Dendritic cell treated with granulocyte-macrophage colony-stimulating factor and Interleukin-4, amounts not matched to agents 40 ng/mL and 50 ng/mL, for 4 days (primary cell): Measurements from ENCODE around the gene DNAJB13.

ENCODE experiments used
- H3K27ac Mint-ChIP-seq: one replicate; pipeline ENCODE4 v1.8.0; 2022; ENCODE audit warnings: mild to moderate bottlenecking, mixed read lengths
- H3K27me3 Mint-ChIP-seq: one replicate; pipeline ENCODE4 v1.8.0; 2022; ENCODE audit warnings: mild to moderate bottlenecking, mixed read lengths
- H3K36me3 Mint-ChIP-seq: one replicate; pipeline ENCODE4 v1.8.0; 2022; ENCODE audit warnings: low read depth, mixed read lengths
- H3K4me1 Mint-ChIP-seq: one replicate; pipeline ENCODE4 v1.8.0; 2022; ENCODE audit warnings: low read depth, mixed read lengths
- H3K4me3 Mint-ChIP-seq: one replicate; pipeline ENCODE4 v1.8.0; 2022; ENCODE audit warnings: mild to moderate bottlenecking, moderate library complexity, mixed read lengths
- H3K9me3 Mint-ChIP-seq: one replicate; pipeline ENCODE4 v1.8.0; 2022; ENCODE audit warnings: mixed read lengths
- intact Hi-C: fragments of 100-400 bp; cut with micrococcal nuclease; formaldehyde crosslinking; loops from one replicate; pipeline ENCODE4 v1.15.0; 2022

The DNAJB13 gene

GRCh38 chr11:73962101-73962705 lies 11.4 kb downstream of the DNAJB13 start:
- Mint-ChIP-seq H3K4me3 (no peak overlapping the region), H3K27me3 (peaks cover 26% of the 10 kb centered on the region), H3K9me3 (no peaks in the 10 kb centered on the region), H3K36me3 (no peaks in the 10 kb centered on the region), H3K4me1 (peaks cover 10% of the 10 kb centered on the region), H3K27ac (no peak overlapping the region)
- intact Hi-C loops: loop anchor here (5.0 to 10.0 kb wide), 2 partner anchors 130 to 483 kb away; no protein-coding TSS in a partner anchor

- intact Hi-C loops: loop anchor here (5.0 to 10.0 kb wide), 2 partner anchors 128 to 481 kb away; no protein-coding TSS in a partner anchor
- no peak overlapping the region for H3K4me3 Mint-ChIP-seq
- H3K27me3 Mint-ChIP-seq: peaks cover 18% of the 10 kb centered on the region
- H3K9me3 Mint-ChIP-seq: no peaks in the 10 kb centered on the region
- H3K36me3 Mint-ChIP-seq: no peaks in the 10 kb centered on the region
- peak overlapping the region; percentile 60 for H3K27ac Mint-ChIP-seq
- H3K4me1 Mint-ChIP-seq: peaks cover 10% of the 10 kb centered on the region
Observed at GRCh38 chr11:73963861-73964260, 13.0 kb downstream of the DNAJB13 start.

- intact Hi-C loops: loop anchor here (10.0 kb wide), 1 partner anchor 480 kb away; no protein-coding TSS in a partner anchor
- H3K27ac Mint-ChIP-seq: no peak overlapping the region
- H3K4me1 Mint-ChIP-seq: peaks cover 21% of the 10 kb centered on the region
- H3K36me3 Mint-ChIP-seq: no peaks in the 10 kb centered on the region
- no peaks in the 10 kb centered on the region for H3K9me3 Mint-ChIP-seq
- no peak overlapping the region for H3K4me3 Mint-ChIP-seq
- H3K27me3 Mint-ChIP-seq: peaks cover 18% of the 10 kb centered on the region
Observed at GRCh38 chr11:73965076-73965763, 14.4 kb downstream of the DNAJB13 start.

GRCh38 chr11:73965764-73966121 lies 14.9 kb downstream of the DNAJB13 start:
- no peak overlapping the region for H3K27ac Mint-ChIP-seq
- H3K4me3 Mint-ChIP-seq: no peak overlapping the region
- H3K27me3 Mint-ChIP-seq: peaks cover 18% of the 10 kb centered on the region
- H3K9me3 Mint-ChIP-seq: no peaks in the 10 kb centered on the region
- intact Hi-C loops: loop anchor here (10.0 kb wide), 1 partner anchor 479 kb away; no protein-coding TSS in a partner anchor
- H3K4me1 Mint-ChIP-seq: peaks cover 25% of the 10 kb centered on the region
- no peaks in the 10 kb centered on the region for H3K36me3 Mint-ChIP-seq

GRCh38 chr11:73968356-73968966 lies 17.6 kb downstream of the DNAJB13 start:
- Mint-ChIP-seq H3K4me3 (no peak overlapping the region), H3K9me3 (no peaks in the 10 kb centered on the region), H3K36me3 (peaks cover 8% of the 10 kb centered on the region), H3K27me3 (peaks cover 18% of the 10 kb centered on the region), H3K4me1 (peaks cover 40% of the 10 kb centered on the region), H3K27ac (no peak overlapping the region)
- intact Hi-C loops: loop anchor here (10.0 kb wide), 1 partner anchor 476 kb away; no protein-coding TSS in a partner anchor

- no peak overlapping the region for H3K4me3 Mint-ChIP-seq
- intact Hi-C loops: loop anchor here (10.0 kb wide), 1 partner anchor 476 kb away; no protein-coding TSS in a partner anchor
- peaks cover 14% of the 10 kb centered on the region for H3K27me3 Mint-ChIP-seq
- H3K9me3 Mint-ChIP-seq: no peaks in the 10 kb centered on the region
- H3K27ac Mint-ChIP-seq: peak overlapping the region; percentile 46
- H3K4me1 Mint-ChIP-seq: peaks cover 43% of the 10 kb centered on the region
- peaks cover 14% of the 10 kb centered on the region for H3K36me3 Mint-ChIP-seq
Observed at GRCh38 chr11:73969091-73969490, 18.3 kb downstream of the DNAJB13 start.

GRCh38 chr11:73969991-73970800 lies 19.4 kb downstream of the DNAJB13 start:
- peaks cover 47% of the 10 kb centered on the region for H3K4me1 Mint-ChIP-seq
- no peaks in the 10 kb centered on the region for H3K9me3 Mint-ChIP-seq
- intact Hi-C loops: loop anchor here (10.0 kb wide), 1 partner anchor 475 kb away; no protein-coding TSS in a partner anchor
- H3K4me3 Mint-ChIP-seq: no peak overlapping the region
- peak overlapping the region; percentile 46 for H3K27ac Mint-ChIP-seq
- H3K36me3 Mint-ChIP-seq: peaks cover 25% of the 10 kb centered on the region
- peaks cover 10% of the 10 kb centered on the region for H3K27me3 Mint-ChIP-seq

- Mint-ChIP-seq H3K27ac (peak overlapping the region; percentile 41), H3K4me1 (peaks cover 58% of the 10 kb centered on the region), H3K9me3 (no peaks in the 10 kb centered on the region), H3K27me3 (peaks cover 5% of the 10 kb centered on the region), H3K4me3 (no peak overlapping the region), H3K36me3 (peaks cover 36% of the 10 kb centered on the region)
- intact Hi-C loops: no loop called here
Observed at GRCh38 chr11:73971175-73971719, 20.4 kb downstream of the DNAJB13 start.

GRCh38 chr11:73972187-73972586 lies 21.4 kb downstream of the DNAJB13 start:
- H3K4me3 Mint-ChIP-seq: no peak overlapping the region
- H3K4me1 Mint-ChIP-seq: peaks cover 67% of the 10 kb centered on the region
- H3K36me3 Mint-ChIP-seq: peaks cover 45% of the 10 kb centered on the region
- no peaks in the 10 kb centered on the region for H3K9me3 Mint-ChIP-seq
- intact Hi-C loops: no loop called here
- peaks cover 5% of the 10 kb centered on the region for H3K27me3 Mint-ChIP-seq
- H3K27ac Mint-ChIP-seq: no peak overlapping the region

GRCh38 chr11:73972620-73973449 lies 22.0 kb downstream of the DNAJB13 start:
- Mint-ChIP-seq H3K27me3 (peaks cover 2% of the 10 kb centered on the region), H3K4me3 (no peak overlapping the region), H3K4me1 (peaks cover 74% of the 10 kb centered on the region), H3K27ac (peak overlapping the region; percentile 75), H3K9me3 (no peaks in the 10 kb centered on the region), H3K36me3 (peaks cover 52% of the 10 kb centered on the region)
- intact Hi-C loops: no loop called here

- intact Hi-C loops: no loop called here
- Mint-ChIP-seq H3K9me3 (no peaks in the 10 kb centered on the region), H3K27me3 (no peaks in the 10 kb centered on the region), H3K4me1 (peaks cover 86% of the 10 kb centered on the region), H3K36me3 (peaks cover 72% of the 10 kb centered on the region), H3K4me3 (peak overlapping the region; percentile 20), H3K27ac (peak overlapping the region; percentile 75)
Observed at GRCh38 chr11:73974604-73975478, 24.0 kb downstream of the DNAJB13 start.

GRCh38 chr11:73975479-73975757 lies 24.6 kb downstream of the DNAJB13 start:
- Mint-ChIP-seq H3K36me3 (peaks cover 78% of the 10 kb centered on the region), H3K4me1 (peaks cover 86% of the 10 kb centered on the region), H3K4me3 (peak overlapping the region; percentile 20), H3K27ac (peak overlapping the region; percentile 75), H3K9me3 (no peaks in the 10 kb centered on the region), H3K27me3 (no peaks in the 10 kb centered on the region)
- intact Hi-C loops: no loop called here
